Thoracic aorta (tissue), 2 donors: Measurements from ENCODE around the gene ITGB3BP. TPM values are rescaled to one million over a fixed set of nuclear protein-coding genes. Genes with fewer than 3 reads are reported as not detected.
A peak's percentile ranks its signal among the peaks of the same experiment; 100 is the strongest.

Experiments used
- ATAC-seq: fragments of 150-250 bp; one replicate; pipeline ENCODE4 v1.8.0; 2017; ENCODE audit warnings: low read depth; ENCODE audit not compliant: insufficient number of reproducible peaks, low FRiP score
- DNase-seq: peaks from one replicate; pipeline ENCODE4 v3.0.0-alpha.2; 2020; ENCODE audit warnings: low spot score
- H3K27ac ChIP-seq, 2 donors: fragments of 200-600 bp; sonication (generic); 1 replicate in 1 of 2; 2 replicates in 1 of 2; pipeline ENCODE4 v1.5.1; 2016; ENCODE audit warnings: mild to moderate bottlenecking in 2 of 2, moderate library complexity in 2 of 2
- H3K27me3 ChIP-seq: fragments of 200-600 bp; sonication (generic); replicated peaks from 2 replicates; pipeline ENCODE4 v1.6.0; 2016; ENCODE audit warnings: mild to moderate bottlenecking; ENCODE audit not compliant: insufficient read depth
- H3K36me3 ChIP-seq: fragments of 200-600 bp; sonication (generic); one replicate; pipeline ENCODE4 v1.5.1; 2016
- H3K4me1 ChIP-seq, 2 donors: fragments of 200-600 bp; sonication (generic); 1 replicate in 1 of 2; 2 replicates in 1 of 2; pipeline versions ENCODE4 v1.5.1 to v1.6.0; 2016; ENCODE audit warnings: low read depth in 2 of 2, mild to moderate bottlenecking in 1 of 2; ENCODE audit not compliant: control insufficient read depth in 1 of 2
- H3K4me3 ChIP-seq: fragments of 200-600 bp; sonication (generic); 2 replicates; pipeline ENCODE4 v1.5.1; 2016; ENCODE audit warnings: mild to moderate bottlenecking
- H3K9me3 ChIP-seq: fragments of 200-600 bp; sonication (generic); 2 replicates; pipeline ENCODE4 v1.5.1; 2016
- CTCF ChIP-seq: fragments of 200-600 bp; sonication (generic); IDR thresholded peaks from one replicate; pipeline ENCODE4 v1.5.1; 2019; ENCODE audit warnings: antibody characterized with exemption
- total RNA-seq, 2 donors: library from RNA; depleted of rRNA; stranded (reverse); fragments of >200 nt; gene quantifications; one replicate each; pipeline versions ENCODE4 v1.1.0 to v1.2.3, GENCODE V29; 2016

The ITGB3BP gene
- total RNA-seq, 2 donors from 2014 or later, result 7.1 to 29.5 TPM

- ATAC-seq (no peak), DNase-seq (no peak)
- Histone ChIP-seq H3K9me3 (no peaks in the 10 kb centered on the region), H3K36me3 (peaks cover 12% of the 10 kb centered on the region), H3K27me3 (no peaks in the 10 kb centered on the region), H3K4me1 (no peaks in the 10 kb centered on the region), H3K4me3 (no peak overlapping the region), H3K27ac (no peak overlapping the region)
- no peak for TF ChIP-seq CTCF
These were observed 10.9 kb upstream of the ITGB3BP start for GRCh38 chr1:63533931-63534330.

- TF ChIP-seq CTCF, result no peak
- peaks cover 12% of the 10 kb centered on the region for H3K36me3 ChIP-seq
- DNase-seq (no peak), ATAC-seq (no peak)
- H3K4me3 ChIP-seq, result no peak overlapping the region
- no peak overlapping the region for H3K27ac ChIP-seq
- no peaks in the 10 kb centered on the region for H3K27me3 ChIP-seq
- no peaks in the 10 kb centered on the region for H3K4me1 ChIP-seq
- H3K9me3 ChIP-seq, result no peaks in the 10 kb centered on the region
These were observed 9.7 kb upstream of the ITGB3BP start for GRCh38 chr1:63532727-63533126.

GRCh38 chr1:63524201-63524600 is 1.2 kb upstream of the ITGB3BP start:
- Histone ChIP-seq H3K36me3 (no peaks in the 10 kb centered on the region), H3K27ac (no peak overlapping the region), H3K27me3 (no peaks in the 10 kb centered on the region), H3K4me1 (peaks cover 3 to 15% of the 10 kb centered on the region in 2 donors), H3K9me3 (no peaks in the 10 kb centered on the region), H3K4me3 (peak overlapping the region; percentile 85)
- TF ChIP-seq CTCF, result no peak
- ATAC-seq (no peak), DNase-seq (no peak)

- DNase-seq, result no peak
- no peak for ATAC-seq
- no peaks in the 10 kb centered on the region for H3K36me3 ChIP-seq
- no peak for TF ChIP-seq CTCF
- no peaks in the 10 kb centered on the region for H3K27me3 ChIP-seq
- H3K4me1 ChIP-seq, result peaks cover 3 to 15% of the 10 kb centered on the region in 2 donors
- H3K4me3 ChIP-seq, result peak overlapping the region; percentile 85
- no peaks in the 10 kb centered on the region for H3K9me3 ChIP-seq
- H3K27ac ChIP-seq, result peak overlapping the region; percentile 83 to 95
These were observed 713 bp upstream of the ITGB3BP start for GRCh38 chr1:63523738-63524137.

GRCh38 chr1:63516629-63517028 is 6.4 kb downstream of the ITGB3BP start:
- Histone ChIP-seq H3K9me3 (no peaks in the 10 kb centered on the region), H3K27ac (no peak overlapping the region), H3K4me3 (no peak overlapping the region), H3K27me3 (no peaks in the 10 kb centered on the region), H3K36me3 (no peaks in the 10 kb centered on the region), H3K4me1 (no peaks in the 10 kb centered on the region)
- ATAC-seq (no peak), DNase-seq (no peak)
- TF ChIP-seq CTCF, result no peak
